HepG2 (cell line): ENCODE results near the gene EPHB4. TPM values are rescaled to one million over a fixed set of nuclear protein-coding genes. Genes with fewer than 3 reads are reported as not detected.

Experiments used
- ATAC-seq: fragments of 200-7000 bp; cut with Tn5 transposase; 3 replicates; pipeline ENCODE4 v1.9.1; 2020; ENCODE audit warnings: mild to moderate bottlenecking, moderate library complexity
- BruUV-seq: library from RNA; stranded (reverse); fragments of 400-500 nt; replicated peaks from 2 replicates; lab custom pipeline; 2021; lab: Mats Ljungman, UMichigan
- CTCF ChIA-PET: fragments of 300-600 bp; formaldehyde crosslinking; extraction: SDS; loops from one replicate; lab custom pipeline; 2021; ENCODE audit warnings: low total read pairs, inconsistent platforms, low intra/inter-chr PET ratio; lab: Yijun Ruan, JAX
- POLR2A ChIA-PET: fragments of 350-600 bp; sonication (Branson Sonifier 250); formaldehyde crosslinking; loops from one replicate; lab custom pipeline; 2020; ENCODE audit warnings: antibody characterized with exemption, inconsistent platforms; lab: Yijun Ruan, JAX
- DNase-seq: peaks from one replicate; pipeline ENCODE4 v3.0.0-alpha.2; 2015; ENCODE audit warnings: low spot score
- FAIRE-seq: peaks from 3 replicates; lab custom pipeline; 2011; peaks lifted over from hg19 to GRCh38; lab: Jason Lieb, UNC
- H2AFZ ChIP-seq: one replicate; pipeline ENCODE4 v1.6.1; 2011; ENCODE audit warnings: low read length, inconsistent platforms
- H3K27ac ChIP-seq: fragments of 300-600 bp; 3 replicates; pipeline ENCODE4 v1.8.0; 2011; ENCODE audit warnings: mixed run types, mild to moderate bottlenecking, mixed read lengths, low read length, inconsistent platforms; ENCODE audit not compliant: insufficient read depth; ENCODE audit errors: extremely low read length
- H3K27me3 ChIP-seq, 2 experiments: fragments of 200-600 bp in 1 of 2; 2 replicates in 1 of 2; 3 replicates in 1 of 2; pipeline versions ENCODE4 v1.6.0 to v1.8.0; 2011; ENCODE audit warnings: low read length in 2 of 2, mild to moderate bottlenecking in 2 of 2, moderate library complexity in 2 of 2, inconsistent platforms in 1 of 2; ENCODE audit not compliant: insufficient read depth in 2 of 2, control insufficient read depth in 1 of 2
- H3K36me3 ChIP-seq, 2 experiments: fragments of 200-600 bp in 1 of 2; replicated peaks in 1 of 2; 2 replicates in 1 of 2; 3 replicates in 1 of 2; pipeline versions ENCODE4 v1.5.1 to v1.8.0; 2011; ENCODE audit warnings: low read length in 2 of 2, inconsistent platforms in 1 of 2; ENCODE audit not compliant: insufficient read depth in 2 of 2, control insufficient read depth in 1 of 2
- H3K4me1 ChIP-seq: 2 replicates; pipeline ENCODE4 v1.5.1; 2012; ENCODE audit warnings: low read length, inconsistent platforms; ENCODE audit not compliant: insufficient read depth
- H3K4me2 ChIP-seq: 2 replicates; pipeline ENCODE4 v1.6.0; 2011; ENCODE audit warnings: low read depth, low read length, inconsistent platforms
- H3K4me3 ChIP-seq, 3 experiments: fragments of 200-600 bp in 1 of 3; sonication (generic), shearing (Covaris generic) in 1 of 3; replicated peaks in 1 of 3; 2 replicates each; pipeline ENCODE4 v1.5.1; 2011 to 2016; ENCODE audit warnings: low read length in 3 of 3, inconsistent platforms in 2 of 3, low read depth in 2 of 3, mild to moderate bottlenecking in 2 of 3, control low read depth in 1 of 3, mixed read lengths in 1 of 3; ENCODE audit not compliant: insufficient read depth in 1 of 3
- H3K79me2 ChIP-seq: one replicate; pipeline ENCODE4 v1.6.1; 2011; ENCODE audit warnings: low read length, inconsistent platforms; ENCODE audit not compliant: insufficient read depth
- H3K9ac ChIP-seq: 2 replicates; pipeline ENCODE4 v1.6.0; 2011; ENCODE audit warnings: mild to moderate bottlenecking, low read depth, low read length, inconsistent platforms; ENCODE audit not compliant: insufficient read depth
- H3K9me3 ChIP-seq: 2 replicates; pipeline ENCODE4 v1.5.1; 2012; ENCODE audit warnings: mild to moderate bottlenecking, low read length
- H4K20me1 ChIP-seq: 2 replicates; pipeline ENCODE4 v1.6.0; 2011; ENCODE audit warnings: inconsistent platforms, mild to moderate bottlenecking, low read length, moderate library complexity; ENCODE audit not compliant: insufficient read depth
- AGO2 ChIP-seq: fragments of 200-400 bp; formaldehyde crosslinking; optimal IDR thresholded peaks from 2 replicates; pipeline ENCODE3; 2017; ENCODE audit warnings: mild to moderate bottlenecking, low read depth, low read length, moderate library complexity
- CREB1 ChIP-seq, 2 experiments: fragments of 450-650 bp in 1 of 2; IDR thresholded peaks; 2 replicates each; pipeline ENCODE4 v1.6.1; 2016 to 2017; ENCODE audit warnings: control low read depth in 1 of 2, mild to moderate bottlenecking in 1 of 2, missing compliant biosample characterization in 1 of 2, missing genetic modification characterization in 1 of 2
- DMAP1 ChIP-seq: IDR thresholded peaks from 2 replicates; pipeline ENCODE4 v1.6.1; 2016
- HDAC6 ChIP-seq: fragments of 200-600 bp; sonication (generic); IDR thresholded peaks from 2 replicates; pipeline ENCODE4 v1.7.0; 2017; ENCODE audit warnings: mild to moderate bottlenecking, antibody characterized with exemption, low read length, low read depth
- NFYB ChIP-seq: sonication (generic); formaldehyde crosslinking; IDR thresholded peaks from 2 replicates; pipeline ENCODE4 v1.4.0; 2020; ENCODE audit warnings: missing genetic modification reagents
- NFYC ChIP-seq: IDR thresholded peaks from 2 replicates; pipeline ENCODE4 v1.6.1; 2016; ENCODE audit warnings: missing genetic modification reagents, missing compliant biosample characterization
- RFX5 ChIP-seq: IDR thresholded peaks from 2 replicates; pipeline ENCODE4 v1.6.1; 2011; ENCODE audit warnings: low read depth, low read length, improper control_type of control experiment
- RFXANK ChIP-seq: IDR thresholded peaks from 2 replicates; pipeline ENCODE4 v1.6.1; 2016
- RFXAP ChIP-seq: sonication (generic); formaldehyde crosslinking; IDR thresholded peaks from 2 replicates; pipeline ENCODE4 v1.4.0; 2020; ENCODE audit warnings: missing genetic modification reagents, borderline replicate concordance
- SAP130 ChIP-seq: IDR thresholded peaks from 2 replicates; pipeline ENCODE4 v1.6.1; 2016; ENCODE audit warnings: low read depth
- ZNF281 ChIP-seq: sonication (generic); formaldehyde crosslinking; IDR thresholded peaks from 2 replicates; pipeline ENCODE4 v1.4.0; 2020; ENCODE audit warnings: missing genetic modification reagents, borderline replicate concordance
- ZNF362 ChIP-seq: sonication (generic); formaldehyde crosslinking; IDR thresholded peaks from 2 replicates; pipeline ENCODE4 v1.4.0; 2020; ENCODE audit warnings: missing genetic modification reagents, mild to moderate bottlenecking, borderline replicate concordance
- ZNF841 ChIP-seq: sonication (generic); formaldehyde crosslinking; IDR thresholded peaks from 2 replicates; pipeline ENCODE4 v1.8.1; 2023; ENCODE audit warnings: missing genetic modification reagents, borderline replicate concordance
- ZSCAN21 ChIP-seq: sonication (generic); formaldehyde crosslinking; IDR thresholded peaks from 2 replicates; pipeline ENCODE4 v1.8.0; 2022; ENCODE audit warnings: mild to moderate bottlenecking, missing genetic modification reagents, moderate library complexity, borderline replicate concordance
- WGBS: methylation state at CpG from one replicate; pipeline ENCODE4 v1.1.6; 2017; ENCODE audit warnings: low lambda C conversion rate; 5-methylcytosine and 5-hydroxymethylcytosine counted together
- in situ Hi-C: cut with HindIII; loops from 2 replicates; pipeline ENCODE4 v1.10.0; 2017; ENCODE audit warnings: low pct_unique_long_range_greater_than_20kb; ENCODE audit not compliant: extremely low pct_ligation_motif_present
- intact Hi-C: fragments of 100-400 bp; cut with micrococcal nuclease; formaldehyde crosslinking; loops from one replicate; pipeline ENCODE4 v1.10.0; 2022; ENCODE audit not compliant: unreplicated experiment
- polyA plus RNA-seq, 8 experiments: library from polyadenylated mRNA; depleted of rRNA in 3 of 8; stranded (reverse) in 7 of 8; unstranded in 1 of 8; fragments of >200 nt; fragmentation: Illumina TruSeq in 4 of 8; extraction: Trizol in 4 of 8; gene quantifications; 2 replicates each; pipeline versions ENCODE4 v1.2.1 to v1.2.3, GENCODE V29; 2011 to 2016; ENCODE audit warnings: low read depth in 4 of 8, missing spikeins in 1 of 8, mixed read lengths in 1 of 8; ENCODE audit not compliant: insufficient read depth in 1 of 8
- total RNA-seq, 5 experiments: library from RNA; depleted of rRNA; stranded (reverse); fragments of >200 nt; fragmentation: Illumina TruSeq; extraction: Trizol; gene quantifications; 2 replicates each; pipeline ENCODE4 v1.2.3, GENCODE V29; 2016; ENCODE audit warnings: low read depth in 1 of 5
- TF ChIP-seq, protein P1 (sequence below): sonication (generic); formaldehyde crosslinking; IDR thresholded peaks from 2 replicates; pipeline ENCODE4 v1.4.0; 2020; ENCODE audit warnings: mild to moderate bottlenecking, missing genetic modification reagents

Gene EPHB4
- total and polyA plus RNA-seq, 2 of the 13 experiments (the other 11 are each of a cell fraction or from before 2014, with no cell fraction given) = 61.4 to 69.6 TPM

- Histone ChIP-seq H3K9ac (no peak overlapping the region), H2AFZ (no peak overlapping the region), H3K36me3 (peaks cover 14 to 56% of the 10 kb centered on the region in 2 experiments), H3K9me3 (no peaks in the 10 kb centered on the region), H3K79me2 (no peaks in the 10 kb centered on the region), H3K4me1 (peaks cover 66% of the 10 kb centered on the region), H3K27ac (peak overlapping the region; percentile 31), H3K4me2 (no peak overlapping the region), H3K27me3 (no peaks in the 10 kb centered on the region), H3K4me3 (no peak overlapping the region), H4K20me1 (no peaks in the 10 kb centered on the region; the same call in 1 of the 2 replicates)
- DNase-seq = peak; percentile 17
- ATAC-seq = no peak
- WGBS = 89% methylated on average over 12 of the region's 19 CpGs
- CTCF ChIA-PET = no interaction called here
- BruUV-seq = no TSS peak
- in situ Hi-C loops = no loop called here
- intact Hi-C loops = no loop called here
- POLR2A ChIA-PET = interaction anchor here (0.7 to 4.2 kb wide), 9 partner anchors 12 to 98 kb away, joined by 3 to 69 read pairs (median 4); partner anchors contain the start of genes EPHB4, POP7, SLC12A9 and SRRT
- FAIRE-seq = no peak
- TF ChIP-seq, protein P1, sequence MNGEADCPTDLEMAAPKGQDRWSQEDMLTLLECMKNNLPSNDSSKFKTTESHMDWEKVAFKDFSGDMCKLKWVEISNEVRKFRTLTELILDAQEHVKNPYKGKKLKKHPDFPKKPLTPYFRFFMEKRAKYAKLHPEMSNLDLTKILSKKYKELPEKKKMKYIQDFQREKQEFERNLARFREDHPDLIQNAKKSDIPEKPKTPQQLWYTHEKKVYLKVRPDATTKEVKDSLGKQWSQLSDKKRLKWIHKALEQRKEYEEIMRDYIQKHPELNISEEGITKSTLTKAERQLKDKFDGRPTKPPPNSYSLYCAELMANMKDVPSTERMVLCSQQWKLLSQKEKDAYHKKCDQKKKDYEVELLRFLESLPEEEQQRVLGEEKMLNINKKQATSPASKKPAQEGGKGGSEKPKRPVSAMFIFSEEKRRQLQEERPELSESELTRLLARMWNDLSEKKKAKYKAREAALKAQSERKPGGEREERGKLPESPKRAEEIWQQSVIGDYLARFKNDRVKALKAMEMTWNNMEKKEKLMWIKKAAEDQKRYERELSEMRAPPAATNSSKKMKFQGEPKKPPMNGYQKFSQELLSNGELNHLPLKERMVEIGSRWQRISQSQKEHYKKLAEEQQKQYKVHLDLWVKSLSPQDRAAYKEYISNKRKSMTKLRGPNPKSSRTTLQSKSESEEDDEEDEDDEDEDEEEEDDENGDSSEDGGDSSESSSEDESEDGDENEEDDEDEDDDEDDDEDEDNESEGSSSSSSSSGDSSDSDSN (CRISPR knock-in tag) = 0 out of 2 replicates have a peak, but pooled peaks have one; percentile 19
- TF ChIP-seq DMAP1 = no peak
- peak; percentile 58; the same call in 1 of the 2 replicates for TF ChIP-seq NFYB (CRISPR knock-in tag)
- TF ChIP-seq RFXANK (CRISPR knock-in tag) = peak; percentile 98
- no peak for TF ChIP-seq ZSCAN21 (CRISPR knock-in tag)
- no peak for TF ChIP-seq HDAC6
- peak; percentile 65; the same call in 1 of the 2 replicates for TF ChIP-seq ZNF281 (CRISPR knock-in tag)
- peak; percentile 41 for TF ChIP-seq AGO2
- TF ChIP-seq ZNF362 (CRISPR knock-in tag) = 0 out of 2 replicates have a peak, but pooled peaks have one; percentile 20
- TF ChIP-seq SAP130 (CRISPR knock-in tag) = no peak
- peak; percentile 98 for TF ChIP-seq RFX5
- TF ChIP-seq CREB1 (IDR thresholded peaks at IDR 0.05) = no peak
- peak; percentile 29; the same call in 1 of the 2 replicates for TF ChIP-seq CREB1 (CRISPR knock-in tag; IDR thresholded peaks at IDR 0.05)
- no peak for TF ChIP-seq ZNF841 (CRISPR knock-in tag)
- peak; percentile 34; the same call in 1 of the 2 replicates for TF ChIP-seq NFYC (CRISPR knock-in tag)
- peak; percentile 96 for TF ChIP-seq RFXAP (CRISPR knock-in tag)
Observed at GRCh38 chr7:100803398-100804161, 23.7 kb downstream of the EPHB4 start.
